Heart left ventricle (tissue), 16 donors: ENCODE data around the gene TMEM196. TPM values are rescaled to one million over a fixed set of nuclear protein-coding genes. Genes with fewer than 3 reads are reported as not detected.

Experiments
- ATAC-seq, 4 donors: fragments of 200-7000 bp; cut with Tn5 transposase; one replicate each; pipeline ENCODE4 v1.9.1; 2020 to 2022; ENCODE audit warnings: moderate library complexity in 4 of 4, mild to moderate bottlenecking in 3 of 4, moderate number of reproducible peaks in 1 of 4
- DNase-seq, 5 donors: peaks; one replicate each; pipeline ENCODE4 v3.0.0-alpha.2; 2020
- H3K27ac ChIP-seq, 12 donors: fragments of 200-600 bp; sonication (generic) in 4 of 12; one replicate each; pipeline versions ENCODE4 v1.5.0 to v1.8.0; 2016 to 2022; ENCODE audit warnings: mild to moderate bottlenecking in 2 of 12
- H3K27me3 ChIP-seq, 9 donors: fragments of 200-600 bp; sonication (generic) in 2 of 9; one replicate each; pipeline versions ENCODE4 v1.5.1 to v1.8.0; 2016 to 2022; ENCODE audit warnings: mild to moderate bottlenecking in 3 of 9
- H3K36me3 ChIP-seq, 9 donors: fragments of 200-600 bp; sonication (generic) in 2 of 9; one replicate each; pipeline versions ENCODE4 v1.5.0 to v1.8.0; 2018 to 2022; ENCODE audit warnings: mild to moderate bottlenecking in 2 of 9
- H3K4me1 ChIP-seq, 12 donors: fragments of 200-600 bp; sonication (generic) in 4 of 12; one replicate each; pipeline versions ENCODE4 v1.5.0 to v1.8.0; 2016 to 2022; ENCODE audit warnings: mild to moderate bottlenecking in 3 of 12
- H3K4me3 ChIP-seq, 12 donors: fragments of 200-600 bp; sonication (generic) in 4 of 12; one replicate each; pipeline versions ENCODE4 v1.5.0 to v1.8.0; 2017 to 2022; ENCODE audit warnings: mild to moderate bottlenecking in 9 of 12, moderate library complexity in 4 of 12
- H3K9me3 ChIP-seq, 12 donors: fragments of 200-600 bp; sonication (generic) in 4 of 12; one replicate each; pipeline versions ENCODE4 v1.5.0 to v1.8.0; 2016 to 2022; ENCODE audit warnings: mild to moderate bottlenecking in 1 of 12
- POLR2A ChIP-seq, 2 donors: fragments of 450-650 bp; IDR thresholded peaks; one replicate each; pipeline ENCODE4 v1.6.1; 2017; ENCODE audit warnings: antibody characterized with exemption in 2 of 2, mild to moderate bottlenecking in 2 of 2, moderate library complexity in 2 of 2
- WGBS, 4 donors: extraction: QIAGEN DNeasy Blood & Tissue Kit in 2 of 4; methylation state at CpG; one replicate each; pipeline versions ENCODE4 v1.1.5 to v1.1.7; 2013 to 2018; 5-methylcytosine and 5-hydroxymethylcytosine counted together
- intact Hi-C, 10 donors: fragments of 100-400 bp; cut with DNase I; formaldehyde crosslinking; loops; one replicate each; pipeline versions ENCODE4 v1.11.1 to v1.14.2; 2022
- polyA plus RNA-seq, 2 donors: library from polyadenylated mRNA; stranded (reverse); fragments of 200-250 nt; gene quantifications; one replicate each; pipeline ENCODE4 v1.2.3, GENCODE V29; 2013
- total RNA-seq, 9 donors: library from RNA; depleted of rRNA in 2 of 9; stranded (reverse); fragments of >200 nt in 2 of 9; fragmentation: NEBNext Ultra II Directional in 3 of 9; extraction: Animal tissue kit (Norgen Biotek cat#: 25700) in 3 of 9; gene quantifications; one replicate each; pipeline versions ENCODE4 v1.1.0 to v1.2.4, GENCODE V29; 2016 to 2023
- TF ChIP-seq, protein P1 (sequence below), 12 donors: fragments of 200-600 bp; sonication (generic) in 4 of 12; IDR thresholded peaks; one replicate each; pipeline versions ENCODE4 v1.5.0 to v1.8.0; 2018 to 2022; ENCODE audit warnings: antibody characterized with exemption in 12 of 12, mild to moderate bottlenecking in 5 of 12
- donor health status: ischemic (EF 13 %, LVEDD 7.1; RV severe dilation, severe dysfunction).
- donor health status: healthy with polysubstance abuse.
- donor health status: DM: no; HTN: yes; CAD: no.
- donor health status: DM: no; HTN: no; CAD: no.
- donor health status: ischemic (EF 25% LVEDD 6.9; RV normal size, moderate dysfunction).
- donor health status: ischemic (EF 25% LVEDD 5.7; RV mildly dilated, moderate dysfunction).
- donor health status: healthy.
- donor health status: DM: yes; HTN: yes; CAD: no.
- donor health status: ischemic (EF 35%, LVEDD 5.7; RV mildly dilated, moderate dysfunction).
- donor health status: nonischemic (EF 11% LVEDD 7.7; RV severe dilation, severe dysfunction).
- donor health status: DM: yes; HTN: yes; CAD: no.
- donor health status: PGD.
- donor health status: ischemic (EF 29% LVEDD 5.4; RV normal size, mild dysfunction).
- donor health status: nonischemic (EF 23%, LVEDD 6.1; RV moderate dilation, normal function).

Gene TMEM196
- total and polyA plus RNA-seq, 11 donors: not detected

DNA sequence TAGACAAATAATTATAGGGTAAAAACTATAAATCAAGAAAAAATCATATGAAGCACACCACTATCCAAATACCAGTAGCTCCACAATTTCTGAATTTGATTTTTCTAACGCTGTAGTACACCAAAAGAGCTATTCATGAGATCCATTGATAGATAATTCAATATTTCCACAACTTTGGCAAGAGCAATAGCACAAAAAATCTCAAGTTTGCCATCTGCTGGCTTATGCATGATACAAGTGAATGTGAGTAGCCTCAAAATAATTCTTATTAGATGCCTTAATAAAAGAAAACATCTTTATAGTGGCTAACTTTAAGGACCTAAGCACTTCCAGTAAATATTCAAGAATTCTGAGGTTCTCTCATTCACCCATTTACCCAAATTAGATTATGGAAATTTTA lies 2.2 kb upstream of the TMEM196 start:
- Histone ChIP-seq H3K27me3 (peaks cover 3 to 47% (median 28%) of the 10 kb centered on the region in 9 donors), H3K4me1 (peaks cover 0 to 12% (median 0%) of the 10 kb centered on the region in 12 donors), H3K27ac (no peak overlapping the region), H3K4me3 (no peak overlapping the region), H3K36me3 (no peaks in the 10 kb centered on the region), H3K9me3 (no peaks in the 10 kb centered on the region)
- no peak for TF ChIP-seq POLR2A (IDR thresholded peaks at IDR 0.05)
- TF ChIP-seq, protein P1, sequence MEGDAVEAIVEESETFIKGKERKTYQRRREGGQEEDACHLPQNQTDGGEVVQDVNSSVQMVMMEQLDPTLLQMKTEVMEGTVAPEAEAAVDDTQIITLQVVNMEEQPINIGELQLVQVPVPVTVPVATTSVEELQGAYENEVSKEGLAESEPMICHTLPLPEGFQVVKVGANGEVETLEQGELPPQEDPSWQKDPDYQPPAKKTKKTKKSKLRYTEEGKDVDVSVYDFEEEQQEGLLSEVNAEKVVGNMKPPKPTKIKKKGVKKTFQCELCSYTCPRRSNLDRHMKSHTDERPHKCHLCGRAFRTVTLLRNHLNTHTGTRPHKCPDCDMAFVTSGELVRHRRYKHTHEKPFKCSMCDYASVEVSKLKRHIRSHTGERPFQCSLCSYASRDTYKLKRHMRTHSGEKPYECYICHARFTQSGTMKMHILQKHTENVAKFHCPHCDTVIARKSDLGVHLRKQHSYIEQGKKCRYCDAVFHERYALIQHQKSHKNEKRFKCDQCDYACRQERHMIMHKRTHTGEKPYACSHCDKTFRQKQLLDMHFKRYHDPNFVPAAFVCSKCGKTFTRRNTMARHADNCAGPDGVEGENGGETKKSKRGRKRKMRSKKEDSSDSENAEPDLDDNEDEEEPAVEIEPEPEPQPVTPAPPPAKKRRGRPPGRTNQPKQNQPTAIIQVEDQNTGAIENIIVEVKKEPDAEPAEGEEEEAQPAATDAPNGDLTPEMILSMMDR (IDR thresholded peaks at IDR 0.05): no peak
- DNase-seq (no peak), ATAC-seq (no peak)
- intact Hi-C loops: no loop called here
- 49 to 68% (median 64%) methylated on average over 1 of the region's 1 CpG for WGBS, 4 donors

DNA sequence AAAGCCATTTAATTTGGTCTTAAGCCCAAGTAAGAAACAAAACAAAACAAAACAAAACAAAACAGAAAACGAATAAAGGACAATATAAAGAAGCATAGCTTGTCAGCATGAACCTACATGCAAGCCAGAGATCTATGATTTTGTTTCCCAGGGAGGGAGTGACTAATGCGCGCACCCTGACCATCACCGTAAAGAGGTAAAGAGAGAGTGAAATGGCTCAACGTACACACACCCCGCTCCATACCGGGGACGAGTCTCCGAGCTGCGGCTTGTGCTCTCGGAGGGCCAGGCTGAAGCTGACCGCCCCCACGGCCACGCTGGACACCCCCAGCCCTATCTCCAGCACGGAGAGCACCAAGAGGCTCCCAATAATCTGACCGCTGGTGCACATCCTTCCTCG lies 1.1 kb downstream of the TMEM196 start:
- Histone ChIP-seq H3K4me1 (peaks cover 0 to 12% (median 0%) of the 10 kb centered on the region in 12 donors), H3K4me3 (peak overlapping the region in 1 of 12 donors; percentile 23), H3K27me3 (peaks cover 3 to 58% (median 28%) of the 10 kb centered on the region in 9 donors), H3K27ac (no peak overlapping the region), H3K9me3 (no peaks in the 10 kb centered on the region), H3K36me3 (no peaks in the 10 kb centered on the region)
- DNase-seq (no peak), ATAC-seq (no peak)
- 3 to 7% (median 5%) methylated on average over 17 of the region's 17 CpGs for WGBS, 4 donors
- intact Hi-C loops: no loop called here
- TF ChIP-seq POLR2A (IDR thresholded peaks at IDR 0.05): no peak
- TF ChIP-seq, protein P1 (IDR thresholded peaks at IDR 0.05): no peak

DNA sequence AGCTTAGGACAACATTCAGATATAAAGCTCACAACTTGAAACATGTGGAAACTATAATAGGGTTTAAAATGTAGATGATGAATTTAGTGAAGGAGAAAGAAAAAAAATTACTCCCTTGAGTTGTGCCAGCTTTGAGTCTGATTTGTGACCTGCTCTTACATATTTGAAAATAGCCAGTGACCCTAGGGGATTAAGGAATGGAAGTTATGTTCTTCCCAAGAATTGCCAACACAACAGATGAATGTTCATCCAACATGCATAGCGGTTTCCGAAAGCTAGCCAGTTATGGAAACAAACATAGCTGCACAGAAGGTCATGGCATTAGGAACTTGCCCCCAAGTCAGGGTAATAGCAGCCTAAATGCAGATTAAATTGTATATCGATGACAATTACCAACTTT lies 10.8 kb downstream of the TMEM196 start:
- H3K27me3 ChIP-seq: no peaks in the 10 kb centered on the region
- H3K4me1 ChIP-seq: no peaks in the 10 kb centered on the region
- no peak for TF ChIP-seq POLR2A (IDR thresholded peaks at IDR 0.05)
- TF ChIP-seq, protein P1 (IDR thresholded peaks at IDR 0.05): no peak
- ATAC-seq (no peak), DNase-seq (no peak)
- WGBS, 4 donors: 60 to 78% (median 72%) methylated on average over 3 of the region's 3 CpGs
- intact Hi-C loops: no loop called here
- H3K27ac ChIP-seq: no peak overlapping the region
- H3K36me3 ChIP-seq: no peaks in the 10 kb centered on the region
- no peak overlapping the region for H3K4me3 ChIP-seq
- H3K9me3 ChIP-seq: no peaks in the 10 kb centered on the region

DNA sequence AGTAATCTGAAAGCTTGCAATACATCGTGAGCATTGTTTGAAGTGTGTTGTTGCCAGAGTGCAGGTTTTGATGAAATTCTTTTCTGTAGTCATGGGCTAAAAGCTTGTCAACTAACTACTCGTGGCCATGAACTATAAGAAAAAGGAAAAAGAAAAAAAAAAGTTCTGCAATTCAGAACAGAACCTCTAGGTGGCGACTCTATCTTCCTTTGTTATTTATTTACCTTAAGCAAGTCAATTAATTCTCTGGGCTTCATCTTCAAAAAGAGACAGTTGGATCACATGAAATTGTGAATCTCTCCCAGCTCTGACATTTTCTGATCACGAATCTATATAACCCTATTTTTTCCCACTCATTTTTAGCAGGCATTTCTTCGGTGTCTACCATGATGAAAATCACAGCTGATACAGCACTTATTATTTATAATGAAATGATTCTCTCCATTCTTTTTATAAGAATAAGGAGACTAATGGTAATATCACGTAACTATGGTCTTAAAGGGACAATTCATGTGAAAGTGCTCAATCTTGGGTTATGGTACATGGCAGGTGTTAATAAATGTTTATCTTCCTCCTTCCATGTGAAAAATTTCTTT lies 18.8 kb downstream of the TMEM196 start:
- intact Hi-C loops: loop anchor here in 5 of 10 donors (2.0 to 10.0 kb wide), 4 partner anchors 400 to 844 kb away; no protein-coding TSS in a partner anchor
- Histone ChIP-seq H3K36me3 (no peaks in the 10 kb centered on the region), H3K9me3 (no peaks in the 10 kb centered on the region), H3K4me3 (no peak overlapping the region), H3K4me1 (no peaks in the 10 kb centered on the region), H3K27ac (no peak overlapping the region), H3K27me3 (peaks cover 0 to 9% (median 0%) of the 10 kb centered on the region in 9 donors)
- no peak for ATAC-seq
- DNase-seq: no peak
- 29 to 33% (median 31%) methylated on average over 6 of the region's 6 CpGs for WGBS, 4 donors
- no peak for TF ChIP-seq POLR2A (IDR thresholded peaks at IDR 0.05)
- TF ChIP-seq, protein P1 (IDR thresholded peaks at IDR 0.05): peak; percentile 36 to 74 (median 68)
